Panc1 (cell line): ENCODE results near the gene ATP8B3. TPM values are rescaled to one million over a fixed set of nuclear protein-coding genes. Genes with fewer than 3 reads are reported as not detected.

Experiments
- ATAC-seq: fragments of 200-7000 bp; cut with Tn5 transposase; 2 replicates; pipeline ENCODE4 v1.9.1; 2020; ENCODE audit warnings: mild to moderate bottlenecking, moderate library complexity
- BruUV-seq: library from RNA; stranded (reverse); fragments of 400-500 nt; replicated peaks from 2 replicates; lab custom pipeline; 2021; lab: Mats Ljungman, UMichigan
- CTCF ChIA-PET: fragments of 300-600 bp; sonication (Branson Sonifier 250); formaldehyde crosslinking; loops from one replicate; lab custom pipeline; 2022; ENCODE audit warnings: antibody characterized with exemption; lab: Charles Lee
- POLR2A ChIA-PET: fragments of 300-600 bp; sonication (Branson Sonifier 250); formaldehyde crosslinking; loops from one replicate; lab custom pipeline; 2022; ENCODE audit warnings: antibody characterized with exemption; lab: Charles Lee
- DNase-seq: peaks from one replicate; pipeline ENCODE4 v3.0.0-alpha.2; 2010; ENCODE audit warnings: low read depth, low spot score
- H3K27ac ChIP-seq: 2 replicates; pipeline ENCODE4 v1.5.1; 2011; ENCODE audit warnings: mild to moderate bottlenecking, low read length, inconsistent platforms
- H3K27me3 ChIP-seq: fragments of 200-500 bp; sonication (Bioruptor generic); 2 replicates; pipeline ENCODE4 v1.6.0; 2014; ENCODE audit warnings: low read length, inconsistent platforms; ENCODE audit not compliant: control insufficient read depth, insufficient read depth
- H3K36me3 ChIP-seq: fragments of 200-500 bp; sonication (Bioruptor generic); 2 replicates; pipeline ENCODE4 v1.5.1; 2014; ENCODE audit warnings: inconsistent platforms, mild to moderate bottlenecking, low read length, moderate library complexity; ENCODE audit not compliant: control insufficient read depth, insufficient read depth
- H3K4me1 ChIP-seq: 2 replicates; pipeline ENCODE4 v1.5.1; 2011; ENCODE audit warnings: inconsistent platforms, mild to moderate bottlenecking, low read length, moderate library complexity; ENCODE audit not compliant: control insufficient read depth, insufficient read depth
- H3K4me3 ChIP-seq, 2 experiments: 2 replicates each; pipeline ENCODE4 v1.5.1; 2011 to 2012; ENCODE audit warnings: low read depth in 2 of 2, low read length in 2 of 2, mild to moderate bottlenecking in 2 of 2, inconsistent platforms in 1 of 2, moderate library complexity in 1 of 2
- H3K9me3 ChIP-seq: fragments of 200-500 bp; sonication (Bioruptor generic); 2 replicates; pipeline ENCODE4 v1.5.1; 2014; ENCODE audit warnings: low read depth, mild to moderate bottlenecking, inconsistent platforms, low read length, moderate library complexity; ENCODE audit not compliant: control insufficient read depth, insufficient read depth
- POLR2AphosphoS5 ChIP-seq: IDR thresholded peaks from 2 replicates; pipeline ENCODE4 v1.6.1; 2012; ENCODE audit warnings: mild to moderate bottlenecking, low read depth, low read length, moderate library complexity
- SIN3A ChIP-seq: IDR thresholded peaks from 2 replicates; pipeline ENCODE4 v1.6.1; 2012; ENCODE audit warnings: low read depth, mild to moderate bottlenecking, low read length, moderate library complexity, borderline replicate concordance; ENCODE audit not compliant: insufficient read depth
- TCF7L2 ChIP-seq: IDR thresholded peaks from 2 replicates; pipeline ENCODE4 v1.6.1; 2011; ENCODE audit warnings: mild to moderate bottlenecking, low read depth, low read length, inconsistent platforms
- in situ Hi-C: cut with HindIII; loops from 2 replicates; pipeline ENCODE4 v1.10.0; 2016; ENCODE audit warnings: low sequenced_read_pairs, low pct_unique_long_range_greater_than_20kb
- intact Hi-C: fragments of 100-400 bp; cut with micrococcal nuclease; formaldehyde crosslinking; loops from one replicate; pipeline ENCODE4 v1.10.0; 2022; ENCODE audit not compliant: unreplicated experiment
- total RNA-seq: library from RNA; stranded (reverse); gene quantifications from one replicate; pipeline ENCODE4 v1.2.1, GENCODE V29; 2021; ENCODE audit not compliant: unreplicated experiment
- TF ChIP-seq, protein P1 (sequence below): fragments of 450-650 bp; IDR thresholded peaks from 2 replicates; pipeline ENCODE4 v1.5.1; 2017; ENCODE audit warnings: mild to moderate bottlenecking
- TF ChIP-seq, protein P2 (sequence below), 2 experiments: IDR thresholded peaks; 2 replicates each; pipeline ENCODE4 v1.6.1; 2011 to 2012; ENCODE audit warnings: low read depth in 2 of 2, control low read depth in 1 of 2, low read length in 1 of 2, mild to moderate bottlenecking in 1 of 2, moderate library complexity in 1 of 2; ENCODE audit not compliant: insufficient read depth in 1 of 2

ATP8B3 gene
- total RNA-seq, 1 experiment from 2014 or later: 67.7 TPM

GRCh38 chr19:1841209-1841924, 29.3 kb upstream of the ATP8B3 start:
- intact Hi-C loops (no loop called here), in situ Hi-C loops (no loop called here)
- TF ChIP-seq, protein P1, sequence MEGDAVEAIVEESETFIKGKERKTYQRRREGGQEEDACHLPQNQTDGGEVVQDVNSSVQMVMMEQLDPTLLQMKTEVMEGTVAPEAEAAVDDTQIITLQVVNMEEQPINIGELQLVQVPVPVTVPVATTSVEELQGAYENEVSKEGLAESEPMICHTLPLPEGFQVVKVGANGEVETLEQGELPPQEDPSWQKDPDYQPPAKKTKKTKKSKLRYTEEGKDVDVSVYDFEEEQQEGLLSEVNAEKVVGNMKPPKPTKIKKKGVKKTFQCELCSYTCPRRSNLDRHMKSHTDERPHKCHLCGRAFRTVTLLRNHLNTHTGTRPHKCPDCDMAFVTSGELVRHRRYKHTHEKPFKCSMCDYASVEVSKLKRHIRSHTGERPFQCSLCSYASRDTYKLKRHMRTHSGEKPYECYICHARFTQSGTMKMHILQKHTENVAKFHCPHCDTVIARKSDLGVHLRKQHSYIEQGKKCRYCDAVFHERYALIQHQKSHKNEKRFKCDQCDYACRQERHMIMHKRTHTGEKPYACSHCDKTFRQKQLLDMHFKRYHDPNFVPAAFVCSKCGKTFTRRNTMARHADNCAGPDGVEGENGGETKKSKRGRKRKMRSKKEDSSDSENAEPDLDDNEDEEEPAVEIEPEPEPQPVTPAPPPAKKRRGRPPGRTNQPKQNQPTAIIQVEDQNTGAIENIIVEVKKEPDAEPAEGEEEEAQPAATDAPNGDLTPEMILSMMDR: no peak
- TF ChIP-seq SIN3A (no peak), POLR2AphosphoS5 (no peak), TCF7L2 (no peak)
- TF ChIP-seq, protein P2, sequence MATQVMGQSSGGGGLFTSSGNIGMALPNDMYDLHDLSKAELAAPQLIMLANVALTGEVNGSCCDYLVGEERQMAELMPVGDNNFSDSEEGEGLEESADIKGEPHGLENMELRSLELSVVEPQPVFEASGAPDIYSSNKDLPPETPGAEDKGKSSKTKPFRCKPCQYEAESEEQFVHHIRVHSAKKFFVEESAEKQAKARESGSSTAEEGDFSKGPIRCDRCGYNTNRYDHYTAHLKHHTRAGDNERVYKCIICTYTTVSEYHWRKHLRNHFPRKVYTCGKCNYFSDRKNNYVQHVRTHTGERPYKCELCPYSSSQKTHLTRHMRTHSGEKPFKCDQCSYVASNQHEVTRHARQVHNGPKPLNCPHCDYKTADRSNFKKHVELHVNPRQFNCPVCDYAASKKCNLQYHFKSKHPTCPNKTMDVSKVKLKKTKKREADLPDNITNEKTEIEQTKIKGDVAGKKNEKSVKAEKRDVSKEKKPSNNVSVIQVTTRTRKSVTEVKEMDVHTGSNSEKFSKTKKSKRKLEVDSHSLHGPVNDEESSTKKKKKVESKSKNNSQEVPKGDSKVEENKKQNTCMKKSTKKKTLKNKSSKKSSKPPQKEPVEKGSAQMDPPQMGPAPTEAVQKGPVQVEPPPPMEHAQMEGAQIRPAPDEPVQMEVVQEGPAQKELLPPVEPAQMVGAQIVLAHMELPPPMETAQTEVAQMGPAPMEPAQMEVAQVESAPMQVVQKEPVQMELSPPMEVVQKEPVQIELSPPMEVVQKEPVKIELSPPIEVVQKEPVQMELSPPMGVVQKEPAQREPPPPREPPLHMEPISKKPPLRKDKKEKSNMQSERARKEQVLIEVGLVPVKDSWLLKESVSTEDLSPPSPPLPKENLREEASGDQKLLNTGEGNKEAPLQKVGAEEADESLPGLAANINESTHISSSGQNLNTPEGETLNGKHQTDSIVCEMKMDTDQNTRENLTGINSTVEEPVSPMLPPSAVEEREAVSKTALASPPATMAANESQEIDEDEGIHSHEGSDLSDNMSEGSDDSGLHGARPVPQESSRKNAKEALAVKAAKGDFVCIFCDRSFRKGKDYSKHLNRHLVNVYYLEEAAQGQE (IDR thresholded peaks at IDR 0.05; ENCODE audit: insufficient read depth in 1 of 2, low read depth in 2 of 2, low read length in 1 of 2): no peak
- DNase-seq (no peak), ATAC-seq (no peak)
- POLR2A ChIA-PET: no interaction called here
- Histone ChIP-seq H3K4me1 (peaks cover 46% of the 10 kb centered on the region), H3K36me3 (no peaks in the 10 kb centered on the region), H3K9me3 (no peaks in the 10 kb centered on the region), H3K4me3 (no peak overlapping the region), H3K27ac (peak overlapping the region; percentile 57; the same call in 1 of the 2 replicates), H3K27me3 (no peaks in the 10 kb centered on the region)
- BruUV-seq: no TSS peak
- CTCF ChIA-PET: interaction anchor here (0.6 to 0.9 kb wide), 2 partner anchors 15 to 295 kb away, joined by 3 to 9 read pairs; no protein-coding TSS in a partner anchor

DNA sequence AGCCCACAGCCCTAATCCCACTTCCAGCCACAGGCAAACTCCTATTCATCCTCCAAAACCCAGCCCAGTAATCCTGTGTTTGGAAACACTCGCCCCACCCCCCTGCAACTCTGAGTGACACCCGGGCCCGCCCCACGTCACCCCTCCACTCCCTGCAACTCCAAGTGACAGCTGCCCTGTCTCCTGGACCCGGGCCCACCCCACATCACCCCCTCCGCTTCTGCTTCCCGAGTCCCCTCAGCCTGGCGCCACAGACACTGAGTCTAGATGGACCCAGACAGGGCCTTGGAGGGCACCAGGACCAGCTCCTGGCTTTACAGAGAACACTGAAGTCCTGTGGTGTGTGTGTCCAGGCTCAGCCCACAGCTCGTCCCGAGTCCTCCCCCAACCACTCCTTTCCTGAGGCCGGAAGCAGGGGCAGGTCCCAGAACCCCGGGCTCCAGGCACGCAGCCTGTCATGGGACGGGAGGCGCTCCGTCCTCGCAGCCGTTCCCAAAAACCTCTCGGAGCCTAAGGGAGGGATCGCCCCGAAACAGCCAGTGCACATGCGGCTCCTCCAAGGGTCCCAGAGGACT, 28.6 kb upstream of the ATP8B3 start:
- no peak for DNase-seq
- H3K27ac ChIP-seq: peak overlapping the region; percentile 57; the same call in 1 of the 2 replicates
- H3K4me3 ChIP-seq: no peak overlapping the region
- no TSS peak for BruUV-seq
- ChIA-PET CTCF (interaction anchor here (0.6 kb wide), 1 partner anchor 215 kb away, joined by 3 read pairs; no protein-coding TSS in a partner anchor), POLR2A (interaction anchor here (0.7 kb wide), 1 partner anchor 11 kb away, joined by 3 read pairs; no protein-coding TSS in a partner anchor)
- H3K27me3 ChIP-seq: no peaks in the 10 kb centered on the region
- ATAC-seq: peak; percentile 25
- no peaks in the 10 kb centered on the region for H3K9me3 ChIP-seq
- TF ChIP-seq, protein P1: no peak
- TF ChIP-seq SIN3A (no peak), TCF7L2 (no peak), POLR2AphosphoS5 (no peak)
- TF ChIP-seq, protein P2 (IDR thresholded peaks at IDR 0.05; ENCODE audit: insufficient read depth in 1 of 2, low read depth in 2 of 2, low read length in 1 of 2): no peak
- in situ Hi-C loops: no loop called here
- no peaks in the 10 kb centered on the region for H3K36me3 ChIP-seq
- H3K4me1 ChIP-seq: peaks cover 39% of the 10 kb centered on the region
- intact Hi-C loops: no loop called here
